ENCODE data around the gene KDM6A. TPM values are rescaled to one million over a fixed set of nuclear protein-coding genes. Genes with fewer than 3 reads are reported as not detected.

Gene KDM6A
- total RNA-seq, 1 experiment from 2014 or later = 21.0 TPM

DNA sequence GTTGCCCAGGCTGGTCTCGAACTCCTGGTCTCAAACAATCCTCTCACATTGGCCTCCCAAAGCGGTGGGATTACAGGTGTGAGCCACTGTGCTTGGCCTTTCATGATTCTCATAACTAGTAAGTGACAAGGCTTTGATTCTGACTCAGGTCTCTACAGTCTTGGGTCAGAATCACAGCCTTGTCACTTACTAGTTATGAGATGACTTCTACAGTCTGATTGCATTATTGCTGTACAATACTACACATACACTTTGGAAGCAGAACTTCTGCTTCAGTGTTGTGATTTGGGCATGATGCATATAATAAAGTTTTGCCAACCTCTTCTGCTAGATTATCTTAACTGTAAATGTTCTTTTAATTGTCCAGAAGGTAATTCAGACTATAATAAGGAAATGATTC, 123.3 kb downstream of the KDM6A start:
- CTCF ChIA-PET = no interaction called here
- DNase-seq (ENCODE audit: low read depth, low spot score) (no peak), ATAC-seq (no peak)
- Histone ChIP-seq H3K9me2 (ENCODE audit: insufficient read depth) (no peaks in the 10 kb centered on the region), H3K27ac (ENCODE audit: low read depth, low read length) (no peak overlapping the region), H2AFZ (ENCODE audit: low read depth, low read length, poor library complexity, severe bottlenecking) (no peak overlapping the region), H3K9me3 (ENCODE audit: control insufficient read depth in 1 of 2, insufficient read depth in 1 of 2, low read depth in 1 of 2, low read length in 2 of 2) (no peaks in the 10 kb centered on the region), H3K4me3 (replicated peaks in 1 of 2; ENCODE audit: low read depth in 1 of 2, low read length in 2 of 2) (no peak overlapping the region), H3K27me3 (ENCODE audit: insufficient read depth, low read length) (no peaks in the 10 kb centered on the region), H3K4me2 (ENCODE audit: low read length) (no peak overlapping the region), H3K36me3 (ENCODE audit: control insufficient read depth in 1 of 2, insufficient read depth in 2 of 2, low read length in 2 of 2) (no peaks in the 10 kb centered on the region), H4K20me1 (ENCODE audit: insufficient read depth) (no peaks in the 10 kb centered on the region), H3K4me1 (ENCODE audit: control insufficient read depth in 1 of 2, insufficient read depth in 2 of 2, low read length in 2 of 2) (peaks cover 0 to 24% of the 10 kb centered on the region in 2 experiments; a peak in 2 of 4 replicates), H3K9ac (ENCODE audit: low read length) (no peak overlapping the region), H3K79me2 (ENCODE audit: insufficient read depth, low read length) (peaks cover 19% of the 10 kb centered on the region)
- POLR2A ChIA-PET = no interaction called here
- intact Hi-C loops (cut with micrococcal nuclease) = no loop called here
- no TSS peak for BruUV-seq (replicated peaks)
- no peak for TF ChIP-seq ZFX (IDR thresholded peaks at IDR 0.05)
- no peak for TF ChIP-seq POLR2A (IDR thresholded peaks at IDR 0.05; ENCODE audit: borderline replicate concordance, extremely low read depth, insufficient read depth, insufficient read length)
- TF ChIP-seq SIN3A (IDR thresholded peaks at IDR 0.05; ENCODE audit: low read depth) = no peak
- no peak for TF ChIP-seq EGR1 (IDR thresholded peaks at IDR 0.05; ENCODE audit: low read depth)
- TF ChIP-seq, protein P1, sequence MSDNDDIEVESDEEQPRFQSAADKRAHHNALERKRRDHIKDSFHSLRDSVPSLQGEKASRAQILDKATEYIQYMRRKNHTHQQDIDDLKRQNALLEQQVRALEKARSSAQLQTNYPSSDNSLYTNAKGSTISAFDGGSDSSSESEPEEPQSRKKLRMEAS (IDR thresholded peaks at IDR 0.05) = no peak
- no peak for TF ChIP-seq ZNF274 (IDR thresholded peaks at IDR 0.05; ENCODE audit: low read depth, low read length)
- TF ChIP-seq, protein P2, sequence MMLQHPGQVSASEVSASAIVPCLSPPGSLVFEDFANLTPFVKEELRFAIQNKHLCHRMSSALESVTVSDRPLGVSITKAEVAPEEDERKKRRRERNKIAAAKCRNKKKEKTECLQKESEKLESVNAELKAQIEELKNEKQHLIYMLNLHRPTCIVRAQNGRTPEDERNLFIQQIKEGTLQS (IDR thresholded peaks at IDR 0.05) = no peak
- TF ChIP-seq SRF (IDR thresholded peaks at IDR 0.05; ENCODE audit: low read depth) = no peak
- no peak for TF ChIP-seq FOSL1 (IDR thresholded peaks at IDR 0.05; ENCODE audit: low read depth)
- RAD21 ChIA-PET (ENCODE audit: low non-redundant PET in 1 of 2, low total read pairs in 2 of 2, uncharacterized antibody in 2 of 2, unreplicated experiment in 2 of 2) = no interaction called here

DNA sequence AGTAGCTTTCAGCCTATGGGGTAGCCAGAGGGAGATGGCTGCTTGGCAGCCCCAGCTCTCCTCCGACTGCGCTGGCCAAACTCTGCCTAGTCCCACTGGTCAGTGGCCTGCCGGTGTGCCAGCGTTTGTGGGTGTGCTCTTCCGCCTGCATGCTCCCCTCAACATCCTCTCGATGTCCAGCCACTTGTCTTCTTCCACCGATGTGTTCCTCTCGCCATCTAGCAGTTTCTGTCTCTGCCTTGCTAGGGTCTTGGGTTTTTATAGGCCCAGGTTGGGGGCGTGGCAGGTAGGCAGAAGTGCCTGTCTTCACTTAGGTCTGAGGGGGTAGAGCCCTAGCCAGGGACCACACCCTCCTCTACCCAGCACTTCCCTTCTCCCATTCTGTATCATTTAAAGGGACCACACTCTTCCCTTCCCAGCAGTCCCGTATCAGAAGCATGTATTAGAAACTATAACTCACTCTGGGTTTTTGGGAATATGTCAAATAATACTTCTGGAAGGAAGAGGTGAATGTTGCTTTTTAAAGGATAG, 124.4 kb downstream of the KDM6A start:
- H3K9me2 ChIP-seq (ENCODE audit: insufficient read depth) = no peaks in the 10 kb centered on the region
- no peaks in the 10 kb centered on the region for H4K20me1 ChIP-seq (ENCODE audit: insufficient read depth)
- H3K27ac ChIP-seq (ENCODE audit: low read depth, low read length) = no peak overlapping the region
- peaks cover 26% of the 10 kb centered on the region for H3K79me2 ChIP-seq (ENCODE audit: insufficient read depth, low read length)
- no peaks in the 10 kb centered on the region for H3K36me3 ChIP-seq (ENCODE audit: control insufficient read depth in 1 of 2, insufficient read depth in 2 of 2, low read length in 2 of 2)
- no peaks in the 10 kb centered on the region for H3K27me3 ChIP-seq (ENCODE audit: insufficient read depth, low read length)
- intact Hi-C loops (cut with micrococcal nuclease) = no loop called here
- no peak overlapping the region for H3K9ac ChIP-seq (ENCODE audit: low read length)
- RAD21 ChIA-PET (ENCODE audit: low non-redundant PET in 1 of 2, low total read pairs in 2 of 2, uncharacterized antibody in 2 of 2, unreplicated experiment in 2 of 2) = no interaction called here
- H2AFZ ChIP-seq (ENCODE audit: low read depth, low read length, poor library complexity, severe bottlenecking) = no peak overlapping the region
- ATAC-seq = no peak
- H3K9me3 ChIP-seq (ENCODE audit: control insufficient read depth in 1 of 2, insufficient read depth in 1 of 2, low read depth in 1 of 2, low read length in 2 of 2) = no peaks in the 10 kb centered on the region
- no peak overlapping the region for H3K4me2 ChIP-seq (ENCODE audit: low read length)
- POLR2A ChIA-PET = no interaction called here
- H3K4me3 ChIP-seq (replicated peaks in 1 of 2; ENCODE audit: low read depth in 1 of 2, low read length in 2 of 2) = no peak overlapping the region
- DNase-seq (ENCODE audit: low read depth, low spot score) = no peak
- BruUV-seq (replicated peaks) = no TSS peak
- peaks cover 0 to 24% of the 10 kb centered on the region in 2 experiments; a peak in 2 of 4 replicates for H3K4me1 ChIP-seq (ENCODE audit: control insufficient read depth in 1 of 2, insufficient read depth in 2 of 2, low read length in 2 of 2)
- CTCF ChIA-PET = no interaction called here
- no peak for TF ChIP-seq ZNF274 (IDR thresholded peaks at IDR 0.05; ENCODE audit: low read depth, low read length)
- TF ChIP-seq ELF1 (IDR thresholded peaks at IDR 0.05; ENCODE audit: borderline replicate concordance, low read depth) = no peak
- TF ChIP-seq CBX3 (IDR thresholded peaks at IDR 0.05; ENCODE audit: low read depth) = no peak

All from HCT116 (cell line).